Mammary epithelial cell (primary cell): Measurements from ENCODE around the gene ERMARD.

Source experiments
- EZH2 ChIP-seq: IDR thresholded peaks from 2 replicates; pipeline ENCODE4 v1.6.1; 2012; ENCODE audit warnings: low read length, inconsistent platforms, borderline replicate concordance
- TF ChIP-seq, protein P1 (sequence below), 2 donors: IDR thresholded peaks in 1 of 2; conservative IDR thresholded peaks in 1 of 2; 2 replicates each; pipeline ENCODE4 v1.5.1; 2011 to 2012; ENCODE audit warnings: inconsistent platforms in 2 of 2, low read length in 2 of 2, mild to moderate bottlenecking in 2 of 2, control low read depth in 1 of 2, low read depth in 1 of 2; ENCODE audit not compliant: insufficient read depth in 1 of 2; ENCODE audit errors: extremely low read depth in 1 of 2

DNA sequence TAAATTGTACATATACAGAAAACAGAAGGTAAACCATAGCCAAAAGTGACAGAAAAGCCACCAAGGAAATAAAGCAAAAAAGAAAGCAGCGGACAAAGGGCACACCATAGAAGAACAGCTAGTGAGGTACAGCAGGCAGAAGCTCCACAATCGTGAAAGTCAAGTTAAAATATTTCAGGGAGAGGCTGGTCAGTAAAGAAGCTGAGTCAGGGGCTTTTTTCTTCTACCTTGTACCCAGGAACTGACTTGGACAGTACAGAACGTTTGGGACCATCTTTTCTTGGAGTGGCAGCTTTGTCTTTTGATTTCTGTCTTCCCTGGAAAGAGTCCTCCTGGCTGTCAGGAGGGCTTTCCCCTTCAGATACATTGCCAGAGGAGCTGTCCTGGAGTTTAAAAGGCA lies 41.4 kb upstream of the ERMARD start:
- no peak for TF ChIP-seq EZH2
- TF ChIP-seq, protein P1, sequence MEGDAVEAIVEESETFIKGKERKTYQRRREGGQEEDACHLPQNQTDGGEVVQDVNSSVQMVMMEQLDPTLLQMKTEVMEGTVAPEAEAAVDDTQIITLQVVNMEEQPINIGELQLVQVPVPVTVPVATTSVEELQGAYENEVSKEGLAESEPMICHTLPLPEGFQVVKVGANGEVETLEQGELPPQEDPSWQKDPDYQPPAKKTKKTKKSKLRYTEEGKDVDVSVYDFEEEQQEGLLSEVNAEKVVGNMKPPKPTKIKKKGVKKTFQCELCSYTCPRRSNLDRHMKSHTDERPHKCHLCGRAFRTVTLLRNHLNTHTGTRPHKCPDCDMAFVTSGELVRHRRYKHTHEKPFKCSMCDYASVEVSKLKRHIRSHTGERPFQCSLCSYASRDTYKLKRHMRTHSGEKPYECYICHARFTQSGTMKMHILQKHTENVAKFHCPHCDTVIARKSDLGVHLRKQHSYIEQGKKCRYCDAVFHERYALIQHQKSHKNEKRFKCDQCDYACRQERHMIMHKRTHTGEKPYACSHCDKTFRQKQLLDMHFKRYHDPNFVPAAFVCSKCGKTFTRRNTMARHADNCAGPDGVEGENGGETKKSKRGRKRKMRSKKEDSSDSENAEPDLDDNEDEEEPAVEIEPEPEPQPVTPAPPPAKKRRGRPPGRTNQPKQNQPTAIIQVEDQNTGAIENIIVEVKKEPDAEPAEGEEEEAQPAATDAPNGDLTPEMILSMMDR (conservative IDR thresholded peaks at IDR 0.05 in 1 of 2, IDR thresholded peaks at IDR 0.05 in 1 of 2; ENCODE audit: extremely low read depth in 1 of 2, insufficient read depth in 1 of 2, low read depth in 1 of 2, low read length in 2 of 2) = no peak
